EH (cell line): ENCODE results near the gene KSR1.

Experiments used
- DNase-seq: peaks from one replicate; pipeline ENCODE4 v3.0.0-alpha.2; 2015; ENCODE audit warnings: low read depth

Gene KSR1

GRCh38 chr17:27473748-27474609, 17.7 kb downstream of the KSR1 start:
- DNase-seq: no peak

GRCh38 chr17:27475070-27475673, 18.9 kb downstream of the KSR1 start:
- DNase-seq: no peak

GRCh38 chr17:27475981-27476895, 20.0 kb downstream of the KSR1 start:
- DNase-seq: peak; percentile 42

GRCh38 chr17:27477050-27477888, 21.0 kb downstream of the KSR1 start:
- DNase-seq: no peak

- DNase-seq: no peak
These were observed 21.9 kb downstream of the KSR1 start for GRCh38 chr17:27477971-27478684.

GRCh38 chr17:27478901-27479538, 22.8 kb downstream of the KSR1 start:
- DNase-seq: no peak

- no peak for DNase-seq
These were observed 23.6 kb downstream of the KSR1 start for GRCh38 chr17:27479838-27480237.

GRCh38 chr17:27480699-27481098, 24.5 kb downstream of the KSR1 start:
- DNase-seq: no peak

GRCh38 chr17:27481327-27481726, 25.1 kb downstream of the KSR1 start:
- DNase-seq: no peak

- no peak for DNase-seq
These were observed 28.9 kb downstream of the KSR1 start for GRCh38 chr17:27485125-27485524.

GRCh38 chr17:27485716-27486495, 29.7 kb downstream of the KSR1 start:
- DNase-seq: no peak

- no peak for DNase-seq
These were observed 30.5 kb downstream of the KSR1 start for GRCh38 chr17:27486741-27487140.

GRCh38 chr17:27488231-27488630, 32.0 kb downstream of the KSR1 start:
- DNase-seq: no peak

GRCh38 chr17:27489045-27489715, 32.9 kb downstream of the KSR1 start:
- DNase-seq: peak; percentile 70

- DNase-seq: no peak
These were observed 34.1 kb downstream of the KSR1 start for GRCh38 chr17:27490391-27490790.

GRCh38 chr17:27491713-27492190, 35.5 kb downstream of the KSR1 start:
- DNase-seq: no peak

GRCh38 chr17:27492470-27492869, 36.2 kb downstream of the KSR1 start:
- no peak for DNase-seq

GRCh38 chr17:27493088-27493487, 36.8 kb downstream of the KSR1 start:
- no peak for DNase-seq
